Measurements from ENCODE around the gene SSX2IP.
"Not testable (repeated sequence)": the region's sequence is repeated elsewhere in the genome, so short reads cannot be mapped to it uniquely, and the experiment has no call there.

SSX2IP gene

DNA sequence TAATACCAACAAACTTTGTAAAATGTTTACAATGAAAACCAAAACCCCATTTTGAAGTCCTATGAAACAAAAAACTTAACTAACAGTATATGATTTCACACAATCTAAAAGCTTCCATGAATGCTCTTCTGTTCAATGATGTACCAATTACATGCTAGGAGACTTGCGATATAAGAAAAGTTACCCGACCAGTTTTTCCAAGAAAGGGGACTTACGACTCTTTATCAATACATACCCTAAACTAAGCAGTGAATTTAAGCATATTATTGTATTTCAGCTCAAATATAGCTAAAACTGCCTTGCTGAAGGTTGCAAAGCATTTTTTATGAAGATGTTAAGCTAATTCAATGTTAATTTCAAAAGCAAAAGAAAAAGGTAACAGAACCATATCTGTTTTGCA lies 15.6 kb downstream of the SSX2IP start:
- DNase-seq (ENCODE audit: low read depth): no peak

GRCh38 chr1:84674021-84674420 lies 16.2 kb downstream of the SSX2IP start:
- no peak for DNase-seq (ENCODE audit: low read depth)

DNA sequence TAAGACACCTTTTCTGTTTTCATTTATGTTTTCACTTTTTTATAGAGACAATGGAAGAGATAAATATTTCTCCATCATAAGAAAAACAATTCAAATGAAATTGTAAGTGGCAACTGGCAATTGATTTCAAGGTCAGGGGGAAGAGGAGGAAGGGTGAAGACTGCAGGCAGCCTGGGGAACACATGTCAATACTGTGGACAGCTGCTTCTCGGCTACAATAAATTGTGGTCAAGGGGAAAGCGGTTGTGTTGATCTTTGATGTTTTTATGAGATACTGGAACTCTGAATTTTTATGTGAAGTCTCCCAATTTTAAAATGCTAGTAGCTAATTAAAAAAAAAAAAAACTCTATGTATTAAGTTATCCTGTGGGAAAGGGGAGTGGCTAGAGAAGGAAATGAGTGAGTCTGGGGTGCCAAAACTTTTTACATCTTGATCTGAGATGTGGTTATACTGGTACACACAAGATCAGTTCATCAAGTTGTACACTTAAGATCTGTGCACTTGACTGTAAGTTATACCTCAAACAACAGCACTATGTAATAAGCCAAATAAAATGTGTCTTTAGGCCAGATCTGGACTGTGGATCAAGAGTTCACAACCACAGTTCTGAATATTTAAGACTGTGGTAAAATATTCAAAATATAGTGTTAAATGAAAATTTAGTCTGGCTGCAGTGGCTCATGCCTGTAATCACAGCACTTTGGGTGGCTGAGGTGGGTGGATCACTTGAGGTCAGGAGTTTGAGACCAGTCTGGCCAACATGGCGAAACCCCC lies 18.0 kb downstream of the SSX2IP start:
- no peak for DNase-seq (ENCODE audit: low read depth)

DNA sequence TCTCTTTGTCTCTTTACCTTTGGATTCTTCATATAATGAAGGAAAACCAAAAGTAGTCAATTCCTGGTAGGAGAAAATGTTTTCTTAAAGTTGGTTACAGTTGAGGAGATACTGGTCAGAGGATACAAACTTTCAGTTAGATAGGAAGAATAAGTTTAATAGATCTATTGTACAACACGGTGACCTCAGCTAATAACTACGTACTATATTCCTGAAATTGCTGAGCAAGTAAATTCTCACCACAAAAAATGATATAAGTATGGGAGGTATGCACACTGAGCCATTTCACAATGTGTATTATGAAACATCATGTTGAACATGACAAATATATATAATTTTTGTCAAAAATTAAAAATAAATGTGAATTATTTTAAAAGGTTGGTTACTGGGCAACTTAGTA lies 20.4 kb downstream of the SSX2IP start:
- no peak for DNase-seq (ENCODE audit: low read depth)

GRCh38 chr1:84668185-84668584 lies 22.1 kb downstream of the SSX2IP start:
- no peak for DNase-seq (ENCODE audit: low read depth)

DNA sequence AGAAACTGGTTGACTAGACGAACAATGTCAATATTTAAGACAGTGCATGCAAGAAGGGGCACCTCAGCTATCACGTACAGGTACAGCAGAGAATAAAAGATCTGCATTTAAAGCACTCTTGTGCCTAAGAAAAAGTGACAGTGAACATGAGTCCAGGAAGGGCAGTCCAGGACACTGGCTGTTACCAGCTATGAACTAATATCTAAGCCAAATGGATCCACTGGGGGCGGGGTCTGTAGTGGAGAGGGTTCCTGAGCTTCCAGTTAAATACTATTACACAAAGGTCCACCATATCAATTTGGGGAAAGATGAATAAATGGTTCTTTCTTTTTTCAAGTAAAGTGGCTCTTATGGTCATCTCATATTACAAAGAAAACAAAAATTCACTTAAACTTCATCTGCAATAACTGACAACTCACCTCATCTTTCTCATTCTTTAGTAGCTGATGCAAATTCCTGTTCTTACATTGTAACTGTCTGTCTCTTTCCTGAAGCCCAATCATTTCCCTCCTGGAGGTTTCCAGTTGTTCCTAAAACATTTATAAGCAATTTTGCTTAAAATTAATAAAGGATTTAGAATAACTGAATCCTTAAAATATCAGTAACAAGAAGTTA lies 24.5 kb downstream of the SSX2IP start:
- no peak for DNase-seq (ENCODE audit: low read depth)

DNA sequence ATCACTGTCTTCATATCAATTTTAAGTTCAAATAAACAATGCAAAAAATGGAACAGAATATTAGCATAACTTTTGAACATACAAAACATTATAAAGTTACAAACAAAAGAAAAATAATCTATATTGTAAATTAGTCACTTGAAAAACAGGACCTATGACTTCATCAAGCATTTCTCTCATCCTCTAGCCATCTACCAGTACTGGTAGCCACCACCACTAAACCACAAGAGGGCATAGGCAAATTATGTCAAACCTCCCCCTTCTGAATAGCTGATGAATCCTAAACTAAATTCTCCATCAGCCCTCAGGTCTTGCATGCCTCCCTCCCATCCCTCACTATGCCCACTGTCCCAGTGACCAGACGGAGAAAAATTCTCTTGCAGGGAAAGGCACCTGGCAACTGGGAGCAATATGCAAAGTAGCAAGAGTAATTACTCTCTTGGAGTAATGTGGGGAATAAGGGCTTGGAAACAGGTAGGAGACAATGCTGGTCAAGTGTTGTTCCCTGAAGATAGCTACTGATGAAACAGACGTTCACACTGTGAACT lies 37.1 kb downstream of the SSX2IP start:
- DNase-seq (ENCODE audit: low read depth): no peak

- no peak for DNase-seq (ENCODE audit: low read depth)
Observed at GRCh38 chr1:84644472-84644871, 45.8 kb downstream of the SSX2IP start.

DNA sequence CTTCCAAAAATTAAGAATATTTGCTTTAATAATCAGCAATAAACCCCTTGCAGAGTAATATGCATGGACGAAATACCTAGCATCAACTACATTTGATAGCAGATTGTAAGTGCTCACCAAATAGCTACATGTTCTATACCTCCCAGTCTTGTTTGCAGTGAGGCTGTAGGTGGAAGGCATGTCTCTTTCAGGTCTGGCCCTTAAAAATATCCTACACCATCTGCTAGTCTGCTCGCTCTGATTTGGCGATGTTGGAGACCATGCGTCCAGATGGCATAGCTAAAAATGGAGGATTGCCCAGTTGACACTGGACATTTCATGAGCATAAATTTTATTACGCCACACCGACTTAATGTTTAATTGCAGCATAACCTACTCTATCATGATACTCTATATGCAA lies 47.1 kb downstream of the SSX2IP start:
- no peak for DNase-seq (ENCODE audit: low read depth)

- no peak for DNase-seq (ENCODE audit: low read depth)
Observed at GRCh38 chr1:84642774-84643173, 47.5 kb downstream of the SSX2IP start.

GRCh38 chr1:84639731-84640130 lies 50.5 kb downstream of the SSX2IP start:
- not testable (repeated sequence) for DNase-seq (ENCODE audit: low read depth)

GRCh38 chr1:84635429-84635828 lies 54.8 kb downstream of the SSX2IP start:
- DNase-seq (ENCODE audit: low read depth): no peak

- DNase-seq (ENCODE audit: low read depth): no peak
Observed at GRCh38 chr1:84634536-84635205, 55.6 kb downstream of the SSX2IP start.

- DNase-seq (ENCODE audit: low read depth): no peak
Observed at GRCh38 chr1:84632673-84633434, 57.4 kb downstream of the SSX2IP start.

DNA sequence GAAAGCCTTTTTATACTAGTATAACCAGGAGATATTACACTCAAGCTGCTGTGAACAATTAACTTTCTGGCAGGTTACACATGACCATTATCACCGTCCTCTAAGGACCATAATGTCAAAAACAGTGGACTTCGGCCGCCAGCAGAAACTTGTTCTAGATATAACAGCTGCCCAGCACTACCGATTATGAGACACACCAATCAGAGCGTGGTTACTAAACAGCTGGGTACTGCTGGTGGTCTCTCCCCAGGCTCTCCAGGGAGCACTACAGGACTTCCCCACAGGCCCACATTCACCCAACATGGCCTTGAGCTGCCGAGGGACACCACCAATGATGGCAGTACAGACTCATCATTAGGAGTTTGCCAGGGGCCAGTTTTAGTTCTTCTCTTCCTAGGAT lies 58.1 kb downstream of the SSX2IP start:
- no peak for DNase-seq (ENCODE audit: low read depth)

DNA sequence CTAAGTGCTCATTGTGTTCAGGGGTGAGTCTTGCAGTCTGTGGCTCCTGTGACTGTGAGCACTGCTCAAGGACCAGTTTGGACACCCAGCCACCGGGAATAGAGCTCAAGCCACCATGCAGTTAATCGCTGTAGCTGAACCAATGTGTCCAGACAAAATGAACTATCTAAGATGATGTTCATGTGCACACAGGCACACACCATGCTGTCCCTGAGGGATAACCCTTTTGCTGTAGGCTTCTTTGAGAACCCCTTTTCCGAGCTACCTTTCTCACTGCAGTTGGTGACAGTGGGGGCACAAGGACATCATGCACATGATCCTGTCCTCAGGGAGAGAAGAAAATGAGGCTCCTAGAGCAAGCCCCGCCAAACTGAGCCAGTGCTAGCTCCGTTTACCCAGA lies 65.4 kb downstream of the SSX2IP start:
- no peak for DNase-seq (ENCODE audit: low read depth)

- no peak for DNase-seq (ENCODE audit: low read depth)
Observed at GRCh38 chr1:84621553-84621952, 68.7 kb downstream of the SSX2IP start.

- peak; percentile 82 for DNase-seq (ENCODE audit: low read depth)
Observed at GRCh38 chr1:84620720-84621313, 69.4 kb downstream of the SSX2IP start.

DNA sequence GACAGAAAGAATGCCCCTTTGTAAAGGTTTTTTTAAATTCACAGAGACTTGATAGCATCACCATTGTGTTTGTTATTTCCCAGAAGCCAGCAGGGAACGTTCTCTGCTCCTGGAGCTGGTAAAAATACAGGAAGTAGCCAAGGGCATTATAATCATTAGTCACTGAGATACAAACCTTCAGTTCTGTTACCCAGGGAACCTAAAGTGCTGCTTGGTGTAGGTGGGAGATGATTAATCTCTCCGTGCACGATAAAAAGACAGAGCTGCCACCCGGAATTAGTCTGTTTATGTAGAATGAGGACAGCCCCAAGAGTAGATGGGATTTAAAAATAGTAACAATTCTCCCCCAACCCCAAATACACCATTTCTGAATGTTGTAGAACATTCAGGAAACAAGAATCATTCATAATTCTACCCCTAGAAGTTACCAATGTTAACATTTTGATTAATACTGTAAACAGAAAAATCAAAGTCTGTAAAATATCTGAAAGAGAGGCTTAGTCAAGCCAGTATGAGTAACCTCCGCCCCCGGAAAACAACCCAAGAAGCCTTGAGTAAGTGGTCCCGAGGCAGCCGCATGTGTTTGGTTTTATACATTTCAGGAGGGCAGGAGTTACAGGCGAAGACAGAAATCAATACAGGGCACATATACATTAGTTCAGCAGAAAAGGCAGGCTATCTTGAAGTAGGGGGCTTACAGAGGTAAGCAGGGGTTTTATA lies 70.7 kb downstream of the SSX2IP start:
- DNase-seq (ENCODE audit: low read depth): peak; percentile 62

DNA sequence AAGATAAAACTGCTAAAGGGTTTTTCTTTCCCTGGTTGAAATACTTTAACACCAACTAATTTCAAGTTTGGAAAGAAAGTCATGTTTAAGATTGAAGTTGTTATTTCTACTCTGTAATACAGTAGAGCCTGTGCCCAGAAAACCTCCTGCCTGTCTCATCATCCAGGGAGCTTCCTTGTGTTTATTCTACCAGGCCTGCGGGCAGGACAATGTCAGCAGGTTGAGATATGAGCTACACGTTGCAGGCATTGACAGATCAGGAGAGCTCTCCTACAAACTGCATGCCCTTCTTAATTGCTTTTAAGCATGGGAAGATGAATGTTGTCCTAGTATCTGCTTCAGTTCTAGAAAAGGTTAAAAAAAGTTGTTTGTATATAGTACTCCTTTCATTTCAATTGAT lies 72.9 kb downstream of the SSX2IP start:
- no peak for DNase-seq (ENCODE audit: low read depth)

DNA sequence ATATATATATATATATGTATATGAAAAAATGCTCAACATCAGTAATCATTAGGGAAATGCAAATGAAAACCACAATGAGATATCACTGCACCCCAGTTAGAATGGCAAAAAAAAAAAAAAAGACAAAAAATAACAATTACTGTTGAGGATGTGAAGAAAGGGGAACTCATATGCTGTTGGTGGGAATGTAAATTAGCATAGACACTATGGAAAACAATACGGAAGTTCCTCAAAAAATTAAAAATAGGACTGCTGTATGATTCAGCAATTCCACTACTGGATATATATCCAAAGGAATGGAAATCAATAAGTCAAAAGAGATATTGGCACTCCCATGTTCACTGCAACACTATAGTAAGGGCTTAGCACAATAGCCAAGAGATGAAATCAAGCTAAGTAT lies 74.5 kb downstream of the SSX2IP start:
- no peak for DNase-seq (ENCODE audit: low read depth)

Data from activated T-cell treated with anti-CD3 and anti-CD28 coated beads for 48 hours (primary cell).